Astrocyte of the cerebellum (primary cell): Measurements from ENCODE around the gene COPRS.

ENCODE experiments used
- DNase-seq: peaks from one replicate; pipeline ENCODE4 v3.0.0-alpha.2; 2011; ENCODE audit warnings: low read depth
- H3K4me3 ChIP-seq: 2 replicates; pipeline ENCODE4 v1.5.1; 2011; ENCODE audit warnings: mild to moderate bottlenecking, low read depth, low read length, moderate library complexity
- CTCF ChIP-seq: IDR thresholded peaks from 2 replicates; pipeline ENCODE4 v1.5.1; 2012; ENCODE audit warnings: low read length, low read depth, moderate library complexity, mild to moderate bottlenecking; ENCODE audit errors: missing control alignments
- in situ Hi-C: cut with HindIII; loops from 2 replicates; pipeline ENCODE4 v1.10.0; 2017; ENCODE audit warnings: low sequenced_read_pairs

The COPRS gene

GRCh38 chr17:31802502-31802901 lies 56.5 kb downstream of the COPRS start:
- no peak overlapping the region for H3K4me3 ChIP-seq
- TF ChIP-seq CTCF, result no peak
- no peak for DNase-seq
- in situ Hi-C loops, result loop anchor here (10.0 kb wide), 1 partner anchor 72 kb away; no protein-coding TSS in a partner anchor
